K562 (cell line): Measurements from ENCODE around the gene EAPP. TPM values are rescaled to one million over a fixed set of nuclear protein-coding genes. Genes with fewer than 3 reads are reported as not detected.

ENCODE experiments used
- GABPB1 ChIP-seq: sonication (generic); formaldehyde crosslinking; IDR thresholded peaks from 2 replicates; pipeline ENCODE4 v1.8.0; 2022; ENCODE audit warnings: mild to moderate bottlenecking, missing genetic modification reagents
- KDM2B ChIP-seq: fragments of 250-450 bp; sonication (Bioruptor Pico); IDR thresholded peaks from 2 replicates; pipeline ENCODE4 v1.8.0; 2021; ENCODE audit warnings: mild to moderate bottlenecking, moderate library complexity
- KLF10 ChIP-seq: fragments of 250-450 bp; sonication (Bioruptor Pico); IDR thresholded peaks from 2 replicates; pipeline ENCODE4 v1.6.1; 2021; ENCODE audit warnings: matching md5 sums
- KLF6 ChIP-seq: fragments of 250-450 bp; sonication (Bioruptor Pico); IDR thresholded peaks from 2 replicates; pipeline ENCODE4 v1.4.0; 2020; ENCODE audit warnings: mild to moderate bottlenecking, moderate library complexity, borderline replicate concordance
- MAFG ChIP-seq: fragments of 450-650 bp; conservative IDR thresholded peaks from 2 replicates; pipeline ENCODE4 v1.6.1; 2016; ENCODE audit warnings: missing genetic modification characterization, missing compliant biosample characterization
- RBFOX2 ChIP-seq: fragments of 200-400 bp; formaldehyde crosslinking; IDR thresholded peaks from 2 replicates; pipeline ENCODE4 v1.6.1; 2017; ENCODE audit warnings: low read depth, mild to moderate bottlenecking, low read length, moderate library complexity
- SRSF3 ChIP-seq: fragments of 200-400 bp; formaldehyde crosslinking; IDR thresholded peaks from 2 replicates; pipeline ENCODE4 v1.6.1; 2016; ENCODE audit warnings: mild to moderate bottlenecking, low read length, moderate library complexity; ENCODE audit not compliant: insufficient read depth
- ZBTB33 ChIP-seq: sonication (generic); formaldehyde crosslinking; IDR thresholded peaks from 2 replicates; pipeline ENCODE4 v1.8.1; 2023; ENCODE audit warnings: mild to moderate bottlenecking, missing genetic modification reagents
- ZNF134 ChIP-seq: fragments of 250-450 bp; sonication (Bioruptor Pico); conservative IDR thresholded peaks from 2 replicates; pipeline ENCODE4 v1.4.0; 2020
- ZNF407 ChIP-seq: fragments of 450-650 bp; IDR thresholded peaks from 2 replicates; pipeline ENCODE4 v1.6.1; 2016; ENCODE audit warnings: low read depth
- ZNF592 ChIP-seq: fragments of 450-650 bp; IDR thresholded peaks from 2 replicates; pipeline ENCODE4 v1.6.1; 2017; ENCODE audit warnings: antibody characterized with exemption, mild to moderate bottlenecking
- polyA plus RNA-seq, 8 experiments: library from polyadenylated mRNA; depleted of rRNA in 4 of 8; stranded (reverse) in 5 of 8; unstranded in 3 of 8; fragments of >200 nt; fragmentation: Nextera tagmentation in 2 of 8; fragmentation: Illumina TruSeq in 1 of 8; extraction: Ambion mirVana in 2 of 8; extraction: Trizol in 1 of 8; gene quantifications; 2 replicates each; pipeline versions ENCODE4 v1.2.1 to v1.2.3, GENCODE V29; 2011 to 2014; ENCODE audit warnings: inconsistent platforms in 1 of 8, missing spikeins in 1 of 8
- total RNA-seq, 7 experiments: library from RNA; depleted of rRNA in 6 of 7; stranded (reverse); fragments of >200 nt in 6 of 7; fragmentation: Illumina TruSeq in 2 of 7; extraction: Trizol in 2 of 7; gene quantifications; 2 replicates each; pipeline versions ENCODE4 v1.2.1 to v1.2.3, GENCODE V29; 2011 to 2021; ENCODE audit warnings: low replicate concordance in 1 of 7

EAPP gene
- total and polyA plus RNA-seq, 9 of the 15 experiments (the other 6 are each of a cell fraction or from before 2014, with no cell fraction given), result 19.0 to 67.6 (median 30.3) TPM

GRCh38 chr14:34478261-34478660 is 61.2 kb downstream of the EAPP start (continued):
- no peak for TF ChIP-seq RBFOX2
- TF ChIP-seq ZNF134 (CRISPR knock-in tag), result no peak
- TF ChIP-seq MAFG (tag), result no peak
- TF ChIP-seq KLF6 (CRISPR knock-in tag), result no peak
- TF ChIP-seq ZNF592, result no peak
- TF ChIP-seq KDM2B (CRISPR knock-in tag), result no peak
- no peak for TF ChIP-seq GABPB1
- TF ChIP-seq KLF10 (CRISPR knock-in tag), result no peak
- TF ChIP-seq ZBTB33 (CRISPR knock-in tag), result no peak
- no peak for TF ChIP-seq ZNF407
- no peak for TF ChIP-seq SRSF3
